Tibial artery (tissue), 4 donors: ENCODE measurements around the gene FRMD4A.

Experiments
- DNase-seq, 2 donors: peaks; one replicate each; pipeline ENCODE4 v3.0.0-alpha.2; 2019
- H3K27ac ChIP-seq, 2 donors: fragments of 200-600 bp; sonication (generic) in 1 of 2; 1 replicate in 1 of 2; 2 replicates in 1 of 2; pipeline ENCODE4 v1.5.1; 2018 to 2019; ENCODE audit warnings: mild to moderate bottlenecking in 1 of 2
- H3K27me3 ChIP-seq, 2 donors: fragments of 200-600 bp; sonication (generic) in 1 of 2; one replicate each; pipeline versions ENCODE4 v1.5.1 to v1.6.0; 2016 to 2019
- H3K36me3 ChIP-seq, 3 donors: fragments of 200-600 bp; sonication (generic) in 2 of 3; one replicate each; pipeline ENCODE4 v1.5.1; 2016 to 2019; ENCODE audit warnings: mild to moderate bottlenecking in 2 of 3
- H3K4me1 ChIP-seq, 4 donors: fragments of 200-600 bp; sonication (generic) in 2 of 4; 1 replicate in 3 of 4; 2 replicates in 1 of 4; pipeline ENCODE4 v1.5.1; 2016 to 2019
- H3K4me3 ChIP-seq, 2 donors: fragments of 200-600 bp; sonication (generic) in 1 of 2; 1 replicate in 1 of 2; 2 replicates in 1 of 2; pipeline ENCODE4 v1.5.1; 2018 to 2019; ENCODE audit warnings: mild to moderate bottlenecking in 2 of 2
- H3K9me3 ChIP-seq, 3 donors: fragments of 200-600 bp; sonication (generic) in 1 of 3; one replicate each; pipeline ENCODE4 v1.5.1; 2016 to 2019
- intact Hi-C: fragments of 100-400 bp; cut with DNase I; formaldehyde crosslinking; loops from one replicate; pipeline ENCODE4 v1.15.0; 2023; ENCODE audit warnings: low total_unique reads
- TF ChIP-seq, protein P1 (sequence below), 2 experiments: fragments of 200-600 bp in 1 of 2; fragments of 450-650 bp in 1 of 2; IDR thresholded peaks; one replicate each; pipeline ENCODE4 v1.5.1; 2017 to 2019; ENCODE audit warnings: antibody characterized with exemption in 2 of 2, mild to moderate bottlenecking in 1 of 2, moderate library complexity in 1 of 2

FRMD4A gene

DNA sequence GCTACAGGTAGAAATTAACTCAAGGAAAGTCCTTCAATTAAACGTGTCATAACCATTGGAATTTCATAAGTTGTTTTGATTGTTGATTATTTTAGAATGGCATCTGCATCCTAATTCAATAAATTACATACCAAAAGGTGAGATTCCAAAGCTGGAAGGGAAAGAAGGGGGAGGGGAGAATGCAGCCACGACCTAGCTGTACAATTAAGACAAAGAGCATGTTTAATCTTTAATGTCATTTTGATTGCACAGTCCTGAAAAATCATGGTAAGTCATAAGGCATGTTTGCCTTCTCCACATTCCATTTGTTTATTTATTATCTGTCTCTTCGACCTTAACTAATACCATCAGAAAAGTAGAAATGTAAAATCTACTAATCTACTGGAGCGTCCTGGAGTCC lies 358.1 kb downstream of the FRMD4A start:
- Histone ChIP-seq H3K4me3 (no peak overlapping the region), H3K9me3 (no peaks in the 10 kb centered on the region), H3K27me3 (no peaks in the 10 kb centered on the region), H3K36me3 (no peaks in the 10 kb centered on the region), H3K4me1 (peaks cover 0 to 78% (median 16%) of the 10 kb centered on the region in 4 donors), H3K27ac (peak overlapping the region; percentile 41 to 72)
- TF ChIP-seq, protein P1, sequence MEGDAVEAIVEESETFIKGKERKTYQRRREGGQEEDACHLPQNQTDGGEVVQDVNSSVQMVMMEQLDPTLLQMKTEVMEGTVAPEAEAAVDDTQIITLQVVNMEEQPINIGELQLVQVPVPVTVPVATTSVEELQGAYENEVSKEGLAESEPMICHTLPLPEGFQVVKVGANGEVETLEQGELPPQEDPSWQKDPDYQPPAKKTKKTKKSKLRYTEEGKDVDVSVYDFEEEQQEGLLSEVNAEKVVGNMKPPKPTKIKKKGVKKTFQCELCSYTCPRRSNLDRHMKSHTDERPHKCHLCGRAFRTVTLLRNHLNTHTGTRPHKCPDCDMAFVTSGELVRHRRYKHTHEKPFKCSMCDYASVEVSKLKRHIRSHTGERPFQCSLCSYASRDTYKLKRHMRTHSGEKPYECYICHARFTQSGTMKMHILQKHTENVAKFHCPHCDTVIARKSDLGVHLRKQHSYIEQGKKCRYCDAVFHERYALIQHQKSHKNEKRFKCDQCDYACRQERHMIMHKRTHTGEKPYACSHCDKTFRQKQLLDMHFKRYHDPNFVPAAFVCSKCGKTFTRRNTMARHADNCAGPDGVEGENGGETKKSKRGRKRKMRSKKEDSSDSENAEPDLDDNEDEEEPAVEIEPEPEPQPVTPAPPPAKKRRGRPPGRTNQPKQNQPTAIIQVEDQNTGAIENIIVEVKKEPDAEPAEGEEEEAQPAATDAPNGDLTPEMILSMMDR (IDR thresholded peaks at IDR 0.05): no peak
- DNase-seq: no peak
- intact Hi-C loops: no loop called here

DNA sequence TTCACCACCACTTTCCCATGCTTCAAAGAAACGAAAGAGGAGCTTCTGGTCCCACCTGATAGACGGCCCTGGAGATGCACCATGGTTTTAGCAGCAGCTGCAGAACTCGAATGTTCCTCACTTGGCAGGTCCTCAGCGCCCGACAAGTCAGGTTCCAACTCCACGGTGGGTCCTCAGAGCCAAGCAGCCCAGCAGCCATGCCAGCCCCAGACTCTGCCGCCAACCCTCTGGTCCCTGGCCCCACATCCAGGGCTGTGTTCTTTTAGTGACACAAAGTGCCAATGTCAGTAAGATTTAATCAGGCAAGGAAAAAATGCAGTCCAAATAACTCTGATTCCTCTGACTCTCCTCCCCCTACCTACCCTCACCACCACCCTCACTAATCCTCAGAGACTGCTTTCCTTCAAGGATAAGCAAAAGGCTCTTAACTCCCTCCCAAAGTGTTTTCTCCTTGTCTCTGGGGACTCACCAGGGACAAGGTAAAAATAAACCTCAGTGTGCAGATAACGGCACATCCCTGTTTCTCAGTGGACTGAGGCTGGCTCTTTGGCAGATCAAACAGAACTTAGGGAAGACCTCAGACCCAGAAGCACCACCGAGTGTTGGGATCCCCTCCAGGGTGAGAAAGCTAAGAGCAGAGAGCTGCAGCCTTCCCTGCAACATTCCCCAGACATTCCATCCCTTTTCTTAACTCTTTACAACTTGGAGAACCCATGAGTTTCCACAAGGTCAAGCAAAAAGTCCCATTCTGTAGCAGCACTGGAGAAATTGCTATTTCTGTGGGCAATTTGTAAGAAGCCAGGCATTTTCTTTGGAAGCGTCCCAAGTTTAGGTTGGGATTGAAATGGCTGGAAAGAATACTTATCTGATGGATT lies 358.9 kb downstream of the FRMD4A start:
- DNase-seq: no peak
- Histone ChIP-seq H3K36me3 (no peaks in the 10 kb centered on the region), H3K4me3 (peak overlapping the region; percentile 46), H3K27ac (peak overlapping the region; percentile 41 to 72), H3K4me1 (peaks cover 0 to 71% (median 13%) of the 10 kb centered on the region in 4 donors), H3K27me3 (no peaks in the 10 kb centered on the region), H3K9me3 (no peaks in the 10 kb centered on the region)
- TF ChIP-seq, protein P1 (IDR thresholded peaks at IDR 0.05): no peak
- intact Hi-C loops: no loop called here

DNA sequence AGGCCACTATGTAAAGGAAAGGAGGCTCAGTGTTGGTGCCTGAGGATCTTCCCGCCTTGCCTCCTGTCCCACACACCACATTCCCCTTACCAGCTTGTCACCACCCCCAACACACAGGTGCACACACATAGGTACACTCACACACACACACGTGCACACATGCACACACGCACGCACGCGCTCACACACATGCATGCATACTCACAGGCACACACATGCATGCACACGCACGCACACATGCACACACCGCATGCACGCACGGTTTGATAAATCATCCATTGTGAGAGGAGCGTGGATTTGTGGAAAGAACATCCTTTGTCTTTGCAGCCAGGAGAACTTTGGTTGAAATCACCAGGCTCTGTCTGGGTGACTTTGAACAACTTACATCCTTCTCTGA lies 359.8 kb downstream of the FRMD4A start:
- Histone ChIP-seq H3K4me3 (peak overlapping the region; percentile 46), H3K27me3 (no peaks in the 10 kb centered on the region), H3K4me1 (peaks cover 0 to 63% (median 13%) of the 10 kb centered on the region in 4 donors), H3K27ac (peak overlapping the region; percentile 59 to 72), H3K36me3 (no peaks in the 10 kb centered on the region), H3K9me3 (no peaks in the 10 kb centered on the region)
- TF ChIP-seq, protein P1 (IDR thresholded peaks at IDR 0.05): no peak
- DNase-seq: no peak
- intact Hi-C loops: no loop called here

DNA sequence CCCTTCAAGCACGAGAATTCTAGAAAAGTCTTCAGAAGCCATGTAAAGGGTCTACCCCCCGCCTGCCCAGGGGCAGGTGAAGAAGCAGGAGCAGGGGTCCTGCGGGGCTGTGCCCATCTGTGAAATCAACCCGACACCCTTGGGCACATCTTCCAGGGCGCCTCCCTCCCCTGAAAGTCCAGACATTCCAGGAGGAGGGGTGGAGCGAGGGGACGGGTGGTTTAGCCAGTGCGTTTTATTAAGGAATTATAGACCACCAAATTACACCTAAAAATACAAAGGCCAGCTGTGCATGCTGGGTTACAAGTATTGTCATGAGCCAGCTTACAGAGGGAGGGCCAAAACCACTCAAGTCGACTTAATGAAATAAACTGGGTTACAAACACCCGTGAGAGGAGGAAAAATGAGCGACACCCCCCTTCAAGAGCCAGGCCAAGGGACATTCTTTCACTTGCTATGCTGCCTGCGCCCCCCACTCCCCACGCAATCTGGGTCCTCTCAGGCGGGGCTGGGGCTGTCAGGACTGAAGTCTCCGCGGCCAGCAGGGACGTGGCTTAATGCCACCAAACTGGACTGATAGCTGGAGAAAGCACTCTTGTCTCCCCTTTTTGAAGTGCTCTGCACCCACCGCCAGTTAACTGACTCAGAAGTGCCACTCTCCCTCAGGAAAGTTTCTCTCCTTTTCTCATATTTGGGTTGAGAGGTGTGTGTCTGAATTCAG lies 360.3 kb downstream of the FRMD4A start:
- peak overlapping the region; percentile 59 to 72 for H3K27ac ChIP-seq
- no peak for DNase-seq
- peak overlapping the region; percentile 46 for H3K4me3 ChIP-seq
- H3K9me3 ChIP-seq: no peaks in the 10 kb centered on the region
- H3K36me3 ChIP-seq: no peaks in the 10 kb centered on the region
- peaks cover 0 to 60% (median 13%) of the 10 kb centered on the region in 4 donors for H3K4me1 ChIP-seq
- intact Hi-C loops: no loop called here
- TF ChIP-seq, protein P1 (IDR thresholded peaks at IDR 0.05): no peak
- H3K27me3 ChIP-seq: no peaks in the 10 kb centered on the region

- Histone ChIP-seq H3K4me3 (peak overlapping the region; percentile 46), H3K4me1 (peaks cover 0 to 60% (median 13%) of the 10 kb centered on the region in 4 donors), H3K27me3 (no peaks in the 10 kb centered on the region), H3K27ac (peak overlapping the region; percentile 59 to 72), H3K9me3 (no peaks in the 10 kb centered on the region), H3K36me3 (no peaks in the 10 kb centered on the region)
- intact Hi-C loops: no loop called here
- TF ChIP-seq, protein P1 (IDR thresholded peaks at IDR 0.05): no peak
- DNase-seq: no peak
These were observed 361.0 kb downstream of the FRMD4A start for GRCh38 chr10:13969792-13970140.
